IPS-11a (cell line): Measurements from ENCODE around the gene NCAN.
"Not testable (repeated sequence)": the region's sequence is repeated elsewhere in the genome, so short reads cannot be mapped to it uniquely, and the experiment has no call there.

Source experiments
- H3K4me3 ChIP-seq: one replicate; pipeline ENCODE4 v1.5.1; 2013; ENCODE audit warnings: low read depth, low read length, control low read depth

The NCAN gene

DNA sequence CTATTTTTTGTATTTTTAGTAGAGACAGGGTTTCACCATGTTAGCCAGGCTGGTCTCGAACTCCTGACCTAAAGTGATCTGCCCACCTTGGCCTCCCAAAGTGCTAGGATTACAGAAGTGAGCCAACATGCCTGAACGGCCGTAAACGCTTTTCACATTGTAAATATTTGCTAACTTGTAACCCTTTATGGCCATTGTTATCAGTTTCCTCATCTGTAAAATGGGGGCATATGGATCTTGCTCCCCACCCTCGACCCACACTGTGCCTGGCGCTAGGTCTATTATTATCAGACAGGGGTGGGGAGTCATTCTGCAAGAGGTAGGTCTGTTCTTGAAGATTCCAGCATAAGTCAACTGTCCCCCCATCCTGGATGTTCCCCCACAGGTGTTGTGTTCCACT is 11.9 kb downstream of the NCAN start:
- no peak overlapping the region for H3K4me3 ChIP-seq

DNA sequence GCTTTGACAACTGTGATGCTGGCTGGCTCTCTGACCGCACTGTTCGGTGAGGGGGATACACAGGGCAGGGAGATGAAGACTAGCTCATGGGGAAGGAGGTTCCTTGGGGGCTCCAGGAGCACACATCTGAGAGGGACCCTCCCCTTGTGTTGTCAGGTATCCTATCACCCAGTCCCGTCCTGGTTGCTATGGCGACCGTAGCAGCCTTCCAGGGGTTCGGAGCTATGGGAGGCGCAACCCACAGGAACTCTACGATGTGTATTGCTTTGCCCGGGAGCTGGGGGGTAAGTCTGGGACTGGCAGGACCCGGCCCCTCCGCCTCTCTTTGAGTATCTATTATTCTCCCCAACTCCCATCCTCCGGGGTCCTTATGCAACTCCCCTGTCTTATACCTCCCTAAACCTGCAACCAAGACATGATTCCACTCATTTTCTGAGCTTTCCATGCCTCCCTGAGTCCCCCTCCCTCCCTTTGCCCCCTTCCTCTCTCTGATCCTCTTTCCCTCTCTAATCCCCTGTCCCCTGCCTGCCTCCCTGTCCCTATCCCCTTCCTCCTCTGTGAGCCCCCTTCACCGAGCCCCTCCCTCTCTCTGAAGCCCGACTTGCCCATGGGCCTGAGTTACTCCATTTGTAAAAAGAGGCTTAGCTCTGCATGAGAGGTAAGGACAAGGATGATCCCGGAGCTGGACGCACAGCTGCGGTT is 12.5 kb downstream of the NCAN start:
- H3K4me3 ChIP-seq: no peak overlapping the region

DNA sequence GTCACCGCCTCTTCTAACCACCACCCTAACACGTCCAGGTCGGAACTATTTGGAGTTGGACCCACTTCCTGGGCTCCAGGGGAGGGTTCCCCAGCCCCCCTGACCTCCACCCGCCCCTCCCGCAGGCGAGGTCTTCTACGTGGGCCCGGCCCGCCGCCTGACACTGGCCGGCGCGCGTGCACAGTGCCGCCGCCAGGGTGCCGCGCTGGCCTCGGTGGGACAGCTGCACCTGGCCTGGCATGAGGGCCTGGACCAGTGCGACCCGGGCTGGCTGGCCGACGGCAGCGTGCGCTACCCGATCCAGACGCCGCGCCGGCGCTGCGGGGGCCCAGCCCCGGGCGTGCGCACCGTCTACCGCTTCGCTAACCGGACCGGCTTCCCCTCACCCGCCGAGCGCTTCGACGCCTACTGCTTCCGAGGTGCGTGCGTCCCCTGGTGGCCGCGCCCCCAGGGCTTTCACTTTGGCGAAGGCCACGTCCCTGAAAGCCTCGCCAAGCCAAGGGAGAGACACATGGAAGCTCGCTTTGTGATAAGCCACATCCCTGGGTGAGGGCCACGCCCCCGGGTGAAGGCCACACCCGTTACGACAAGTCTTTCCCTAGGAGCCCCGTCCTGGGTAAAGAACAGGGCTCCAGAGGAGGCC is 13.2 kb downstream of the NCAN start:
- peak overlapping the region; percentile 30 for H3K4me3 ChIP-seq

DNA sequence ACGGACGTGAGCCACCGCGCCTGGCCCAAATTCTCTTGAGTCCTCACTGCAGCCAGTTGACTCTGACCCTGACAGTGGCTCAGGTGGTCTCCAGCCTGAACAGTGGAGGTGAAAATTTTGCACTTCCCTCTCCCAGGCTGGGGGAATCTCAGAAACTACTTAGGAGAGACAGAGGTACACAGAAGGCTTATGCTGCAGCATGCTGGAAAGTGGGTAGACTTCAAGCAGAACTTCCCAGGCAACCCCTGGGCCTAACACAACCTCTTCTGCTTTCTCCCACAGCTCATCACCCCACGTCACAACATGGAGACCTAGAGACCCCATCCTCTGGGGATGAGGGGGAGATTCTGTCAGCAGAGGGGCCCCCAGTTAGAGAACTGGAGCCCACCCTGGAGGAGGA is 14.4 kb downstream of the NCAN start:
- H3K4me3 ChIP-seq: no peak overlapping the region

DNA sequence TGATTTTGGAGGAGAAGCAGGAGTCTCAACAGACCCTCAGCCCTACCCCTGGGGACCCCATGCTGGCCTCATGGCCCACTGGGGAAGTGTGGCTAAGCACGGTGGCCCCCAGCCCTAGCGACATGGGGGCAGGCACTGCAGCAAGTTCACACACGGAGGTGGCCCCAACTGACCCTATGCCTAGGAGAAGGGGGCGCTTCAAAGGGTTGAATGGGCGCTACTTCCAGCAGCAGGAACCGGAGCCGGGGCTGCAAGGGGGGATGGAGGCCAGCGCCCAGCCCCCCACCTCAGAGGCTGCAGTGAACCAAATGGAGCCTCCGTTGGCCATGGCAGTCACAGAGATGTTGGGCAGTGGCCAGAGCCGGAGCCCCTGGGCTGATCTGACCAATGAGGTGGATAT is 14.9 kb downstream of the NCAN start:
- no peak overlapping the region for H3K4me3 ChIP-seq

DNA sequence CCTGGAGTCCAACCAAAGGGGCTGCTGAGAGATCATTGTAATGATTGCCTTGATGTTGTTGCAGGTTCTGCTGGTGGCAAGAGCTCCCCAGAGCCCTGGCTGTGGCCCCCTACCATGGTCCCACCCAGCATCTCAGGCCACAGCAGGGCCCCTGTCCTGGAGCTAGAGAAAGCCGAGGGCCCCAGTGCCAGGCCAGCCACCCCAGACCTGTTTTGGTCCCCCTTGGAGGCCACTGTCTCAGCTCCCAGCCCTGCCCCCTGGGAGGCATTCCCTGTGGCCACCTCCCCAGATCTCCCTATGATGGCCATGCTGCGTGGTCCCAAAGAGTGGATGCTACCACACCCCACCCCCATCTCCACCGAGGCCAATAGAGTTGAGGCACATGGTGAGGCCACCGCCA is 15.5 kb downstream of the NCAN start:
- no peak overlapping the region for H3K4me3 ChIP-seq

DNA sequence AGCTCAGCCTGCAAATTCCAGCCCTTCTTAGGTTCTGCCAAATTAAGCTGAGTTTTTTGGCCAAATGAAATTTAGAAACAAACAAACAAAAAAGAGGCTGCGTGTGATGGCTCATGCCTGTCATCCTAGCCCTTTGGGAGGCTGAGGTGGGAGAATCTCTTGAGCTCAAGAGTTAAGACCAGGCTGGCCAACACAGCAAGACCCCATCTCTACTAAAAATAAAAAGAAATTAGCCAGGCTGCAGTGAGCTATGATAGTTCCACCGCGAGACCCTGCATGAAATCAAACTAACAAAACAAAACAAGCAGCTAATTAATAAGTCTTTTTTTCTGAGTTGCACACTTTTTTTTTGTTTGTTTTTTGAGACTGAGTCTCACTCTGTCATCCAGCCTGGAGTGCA is 17.9 kb downstream of the NCAN start:
- no peak overlapping the region for H3K4me3 ChIP-seq

DNA sequence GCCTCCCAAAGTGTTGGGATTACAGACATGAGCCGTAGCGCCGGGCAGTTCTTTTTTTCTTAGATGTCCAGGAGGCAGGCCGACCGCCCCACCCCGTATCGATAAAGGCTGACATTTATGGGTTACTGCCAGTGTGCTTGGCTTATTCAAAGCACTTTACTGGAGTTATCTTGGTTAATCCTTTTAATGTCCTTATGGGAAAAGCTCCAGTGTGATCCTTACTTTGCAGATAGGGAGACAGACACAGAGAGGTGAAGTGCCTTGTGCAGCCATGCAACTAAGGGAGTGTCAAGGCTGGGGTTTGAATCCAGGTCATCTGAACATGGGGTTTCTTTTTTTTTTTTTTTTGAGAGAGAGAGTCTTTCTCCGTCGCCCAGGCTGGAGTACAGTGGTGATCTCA is 19.2 kb downstream of the NCAN start:
- no peak overlapping the region for H3K4me3 ChIP-seq

DNA sequence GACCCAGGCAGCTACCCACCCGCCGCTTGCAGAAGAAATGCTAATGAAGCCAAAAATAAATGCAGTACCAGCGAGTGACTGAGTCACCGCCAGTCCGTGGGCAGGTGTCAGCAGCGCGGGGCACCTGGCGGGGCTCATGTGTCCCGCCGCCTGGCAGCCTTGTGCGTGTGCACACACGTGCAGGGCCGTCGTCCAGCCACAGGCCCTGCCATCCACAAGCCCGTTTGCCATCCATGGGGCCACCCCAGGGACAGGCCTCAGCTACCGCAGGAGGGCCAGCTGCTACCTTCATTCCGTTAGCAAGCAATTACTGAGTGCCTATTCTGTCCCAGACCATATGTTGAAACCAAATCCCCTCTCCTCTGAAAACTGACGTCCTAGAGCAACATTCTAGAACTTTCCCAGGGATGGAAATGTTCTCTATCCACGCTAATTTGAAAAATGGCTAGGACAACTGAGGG is 20.5 kb downstream of the NCAN start:
- H3K4me3 ChIP-seq: no peak overlapping the region

DNA sequence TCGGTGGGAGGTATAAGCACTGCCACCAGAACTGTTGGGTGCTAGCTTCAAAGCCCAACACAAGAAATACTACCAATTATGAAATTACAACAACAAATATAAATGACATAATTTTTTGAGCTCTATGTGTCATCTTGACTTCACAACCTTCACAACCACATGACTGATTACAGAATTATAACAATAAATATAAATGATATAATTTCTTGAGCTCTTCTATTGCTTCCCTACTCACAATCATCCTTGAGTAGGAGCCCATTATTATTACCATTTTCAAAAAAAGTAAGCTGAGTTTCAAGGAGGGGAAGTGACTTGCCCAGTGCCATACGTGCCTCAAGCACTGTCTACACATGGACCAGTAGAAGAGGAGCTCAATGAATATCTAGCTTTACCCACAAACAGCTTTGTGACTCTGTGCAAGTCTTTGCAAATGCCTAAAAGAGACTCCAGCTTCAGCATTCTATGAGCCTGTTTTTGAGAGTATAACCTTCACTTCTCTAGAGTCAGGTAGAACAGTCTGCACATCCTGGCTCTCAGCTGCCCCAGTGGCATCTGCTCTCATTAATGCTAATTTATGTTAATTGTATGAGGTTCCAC is 22.6 kb downstream of the NCAN start:
- no peak overlapping the region for H3K4me3 ChIP-seq

DNA sequence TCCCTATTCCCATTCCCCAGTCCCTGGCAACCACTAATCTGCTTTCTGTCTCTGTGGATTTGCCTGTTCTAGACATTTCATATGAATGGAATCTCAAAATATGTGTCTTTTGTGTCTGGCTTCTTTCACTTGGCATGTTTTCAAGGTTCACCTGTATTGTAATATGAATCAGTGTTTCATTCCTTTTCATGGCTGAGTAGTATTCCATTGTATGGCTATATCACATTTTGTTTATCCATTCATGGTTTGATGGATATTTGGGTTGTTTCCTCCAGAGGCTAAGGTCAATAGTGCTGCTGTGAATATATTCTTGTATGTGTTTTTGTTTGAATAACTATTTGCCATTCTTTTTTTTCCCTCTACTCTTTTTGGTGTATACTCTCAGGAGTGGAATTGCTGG is 24.4 kb downstream of the NCAN start:
- no peak overlapping the region for H3K4me3 ChIP-seq

DNA sequence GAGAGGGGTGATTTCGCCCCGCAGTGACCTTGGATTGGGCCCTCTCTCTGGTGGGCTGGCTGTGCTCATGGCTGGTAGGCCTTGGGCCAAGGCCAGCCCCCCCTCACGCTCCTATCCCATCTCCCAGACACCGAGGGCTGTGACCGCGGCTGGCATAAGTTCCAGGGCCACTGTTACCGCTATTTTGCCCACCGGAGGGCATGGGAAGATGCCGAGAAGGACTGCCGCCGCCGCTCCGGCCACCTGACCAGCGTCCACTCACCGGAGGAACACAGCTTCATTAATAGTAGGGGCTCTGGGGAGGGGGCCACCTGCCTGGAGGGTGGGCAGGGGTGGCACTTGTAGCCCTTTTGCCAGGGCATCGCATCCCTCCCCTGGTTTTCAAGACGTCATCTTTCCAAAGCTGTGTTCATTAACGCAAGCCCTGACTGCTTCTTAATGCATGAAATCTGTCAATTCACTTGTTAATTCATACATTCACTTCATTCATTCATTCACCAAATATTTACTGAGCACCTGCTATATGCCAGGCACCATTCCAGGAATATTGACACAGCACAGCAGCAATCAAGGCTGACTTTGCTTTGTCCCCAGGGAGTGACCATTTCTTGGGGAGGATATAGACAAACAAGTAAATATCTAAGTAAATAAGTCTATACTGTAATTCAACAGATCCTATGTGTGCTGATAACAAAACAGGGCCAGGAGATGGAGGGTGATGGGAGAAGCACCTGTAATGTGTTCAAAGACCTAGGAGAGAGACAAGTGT is 26.6 kb downstream of the NCAN start:
- no peak overlapping the region for H3K4me3 ChIP-seq

DNA sequence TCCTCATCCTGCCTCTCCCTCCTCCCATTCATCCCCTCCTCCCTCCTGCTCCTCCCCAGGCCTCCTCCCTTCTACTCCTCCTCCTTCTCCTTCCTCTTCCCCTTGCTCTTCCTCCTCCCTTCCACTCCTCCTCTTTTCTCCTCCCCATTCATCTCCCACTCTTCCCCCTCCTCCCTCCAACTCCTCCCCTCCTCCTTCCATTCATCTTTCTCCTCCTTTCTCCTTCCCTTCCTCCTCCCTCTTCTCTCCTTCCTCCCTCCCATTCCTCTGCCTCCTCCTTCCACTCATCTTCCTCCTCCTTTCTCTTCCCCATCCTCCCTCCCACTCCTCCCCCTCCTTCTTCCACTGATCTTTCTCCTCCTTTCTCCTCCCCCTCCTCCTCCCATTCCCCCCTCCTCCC is 27.9 kb downstream of the NCAN start:
- no peak overlapping the region for H3K4me3 ChIP-seq

DNA sequence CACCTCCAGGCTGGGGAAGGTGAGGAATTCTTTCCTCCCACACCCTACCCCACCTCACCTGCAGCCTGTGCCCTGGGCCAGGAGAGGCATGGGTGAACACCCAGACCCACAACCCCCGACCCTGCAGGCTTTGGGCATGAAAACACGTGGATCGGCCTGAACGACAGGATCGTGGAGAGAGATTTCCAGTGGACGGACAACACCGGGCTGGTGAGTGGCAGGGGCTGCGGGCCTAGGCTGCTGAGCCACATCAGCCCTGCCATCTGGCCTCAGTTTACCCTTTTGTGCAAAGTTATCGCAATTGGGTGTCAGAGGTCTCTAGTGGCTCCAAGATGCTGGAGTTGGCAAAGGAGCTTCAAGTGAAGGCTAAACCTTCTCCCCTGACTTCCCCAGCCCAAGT is 28.7 kb downstream of the NCAN start:
- H3K4me3 ChIP-seq: no peak overlapping the region

DNA sequence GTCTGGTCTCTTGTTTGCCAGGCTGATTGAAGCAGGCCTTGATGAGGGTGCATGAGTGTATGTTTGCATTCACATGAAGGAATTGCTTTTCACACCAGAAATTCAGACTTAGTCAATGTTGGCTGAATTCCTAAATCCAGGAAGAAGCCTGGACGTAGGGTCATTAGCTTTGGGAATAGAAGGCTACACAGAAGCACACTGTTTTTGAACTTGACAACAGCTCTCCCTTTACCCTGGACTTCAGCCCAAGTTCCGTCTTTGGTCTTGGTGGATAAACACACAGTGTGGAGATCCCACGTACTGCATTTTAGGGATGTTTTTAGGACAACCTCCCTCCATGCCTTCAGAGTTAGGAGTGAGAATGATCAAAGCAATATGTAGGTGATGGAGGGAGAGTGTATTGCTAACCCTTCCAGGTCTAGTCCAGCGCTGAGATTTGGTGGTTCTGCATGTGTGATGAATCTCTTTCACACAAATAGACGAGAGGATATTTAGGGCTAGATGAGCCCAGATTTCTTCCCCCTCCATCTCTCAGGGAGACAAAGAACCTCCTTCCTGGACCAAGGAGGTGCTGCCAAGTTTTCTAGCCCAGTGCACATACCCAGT is 38.5 kb downstream of the NCAN start:
- H3K4me3 ChIP-seq: no peak overlapping the region

DNA sequence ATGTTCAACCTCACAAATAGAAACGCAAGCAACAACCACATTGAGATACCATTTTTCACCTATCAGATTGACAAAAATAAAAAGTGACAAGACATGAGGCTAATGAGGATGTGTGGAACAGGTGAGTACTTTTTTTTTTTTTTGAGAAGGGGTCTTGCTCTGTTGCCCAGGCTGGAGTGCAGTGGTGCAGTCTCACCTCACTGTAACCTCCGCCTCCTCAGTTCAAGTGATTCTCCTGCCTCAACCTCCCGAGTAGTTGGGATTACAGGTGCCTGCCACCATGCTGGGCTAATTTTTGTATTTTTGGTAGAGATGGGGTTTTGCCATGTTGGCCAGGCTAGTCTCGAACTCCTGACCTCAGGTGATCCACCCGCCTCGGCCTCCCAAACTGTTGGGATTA is 41.7 kb downstream of the NCAN start:
- not testable (repeated sequence) for H3K4me3 ChIP-seq

DNA sequence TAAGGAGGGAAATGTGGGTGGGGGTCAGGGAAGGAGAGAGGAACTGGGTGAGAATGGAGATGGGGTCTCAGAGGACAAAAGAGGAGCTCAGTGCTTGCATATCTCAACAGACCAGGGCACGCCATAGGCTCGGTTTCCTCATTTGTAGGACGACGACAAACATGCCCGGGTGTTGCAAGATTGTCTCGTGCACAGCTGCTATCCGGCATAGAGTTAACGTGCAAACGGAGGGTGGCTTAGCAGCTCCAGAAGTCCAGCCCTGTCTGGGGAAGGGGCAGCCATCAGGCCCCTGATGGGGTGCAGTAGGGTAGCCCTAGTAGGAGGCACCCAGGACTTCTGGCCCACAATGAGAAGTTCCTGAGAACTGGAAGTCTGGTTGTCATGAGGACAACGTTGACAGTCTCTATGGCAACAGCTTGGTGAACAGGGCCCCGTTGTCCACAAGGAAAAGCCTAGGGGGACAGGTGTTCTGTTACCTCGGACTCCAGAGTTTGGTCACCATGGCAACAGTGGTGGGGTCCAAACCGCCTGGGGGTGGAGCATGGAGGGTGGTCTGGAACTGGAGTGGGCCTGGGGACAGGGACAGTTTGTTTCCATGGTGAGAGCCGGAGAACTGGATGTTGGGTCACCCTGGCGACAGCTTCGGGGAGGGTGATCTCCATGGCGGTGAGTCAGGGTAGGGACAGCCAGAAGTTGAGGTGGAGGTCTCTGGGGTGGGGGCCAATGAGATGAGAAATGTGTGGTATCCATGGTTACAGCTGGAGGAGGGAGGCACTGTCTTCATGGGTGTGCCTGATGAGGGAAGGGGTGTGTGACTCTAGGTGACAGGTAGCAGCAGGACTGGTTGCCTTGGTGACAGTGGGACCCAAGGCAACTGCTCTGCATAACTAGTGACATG is 44.6 kb downstream of the NCAN start:
- no peak overlapping the region for H3K4me3 ChIP-seq

DNA sequence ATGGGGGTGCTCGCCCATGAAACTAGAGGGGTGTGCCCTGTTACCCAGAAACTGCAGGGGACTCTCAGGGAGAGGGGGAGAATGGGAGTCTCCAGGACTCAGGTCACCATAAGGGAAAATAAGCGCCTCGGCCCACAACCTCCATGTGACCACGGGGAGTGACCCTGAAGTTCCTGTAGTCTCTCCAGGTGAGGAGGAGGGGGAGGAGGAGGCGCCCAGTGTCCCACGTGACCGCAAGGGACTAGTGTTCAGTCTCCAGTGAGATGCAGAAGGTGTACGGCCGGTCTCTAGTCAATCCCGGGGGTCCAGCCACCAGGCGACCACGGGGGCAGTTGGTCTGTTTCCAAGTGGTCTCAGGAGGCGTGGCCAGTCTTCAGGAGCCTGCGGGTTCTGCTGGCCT is 45.4 kb downstream of the NCAN start:
- no peak overlapping the region for H3K4me3 ChIP-seq

DNA sequence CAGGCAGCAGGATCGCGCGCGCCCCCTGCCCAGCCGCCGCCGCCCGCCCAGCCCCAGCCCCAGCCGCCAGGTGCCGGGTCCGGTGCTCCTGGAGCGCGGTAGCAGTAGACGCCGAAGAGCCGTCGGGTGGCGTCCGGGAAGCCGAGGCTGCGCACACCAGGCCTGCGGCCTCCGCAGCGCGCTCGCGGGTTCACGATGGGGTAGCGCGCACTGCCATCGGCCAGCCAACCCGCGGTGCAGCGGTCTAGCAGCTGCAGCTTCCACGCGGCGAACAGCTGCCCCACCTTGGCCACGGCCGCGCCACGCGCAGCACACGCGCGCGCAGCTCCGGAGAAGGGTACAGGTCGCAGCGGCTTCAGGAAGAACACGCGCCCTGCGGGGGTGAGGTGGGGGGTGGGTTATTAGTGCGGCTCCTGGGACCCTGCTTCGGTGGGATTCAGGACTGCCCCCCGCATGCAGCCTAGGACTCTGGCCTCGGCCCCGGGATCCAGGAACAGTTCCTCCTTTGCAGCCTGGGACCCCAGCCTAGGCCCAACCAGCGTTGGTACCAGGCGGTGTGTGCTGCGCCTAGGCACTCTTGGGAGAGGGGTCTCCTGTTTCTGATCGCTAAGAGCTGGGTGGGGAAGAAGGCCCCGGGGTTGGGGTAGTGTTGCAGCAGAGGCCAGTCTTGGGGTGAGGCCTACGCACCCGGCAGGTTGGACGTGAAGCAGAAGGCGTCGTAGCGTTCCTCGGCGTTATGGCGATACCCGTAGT is 46.3 kb downstream of the NCAN start:
- H3K4me3 ChIP-seq: no peak overlapping the region
